Cardiac muscle cell (in vitro differentiated cells and primary cell): ENCODE measurements around the gene NSMCE1. TPM values are rescaled to one million over a fixed set of nuclear protein-coding genes. Genes with fewer than 3 reads are reported as not detected.

Source experiments
- DNase-seq, 2 donors: peaks; one replicate each; pipeline versions ENCODE4 v3.0.0 to v3.0.0-alpha.2; 2010 to 2017; ENCODE audit warnings: low read depth in 1 of 2, low spot score in 1 of 2
- H3K27ac ChIP-seq: fragments of 200-600 bp; sonication (generic); 2 replicates; pipeline ENCODE4 v1.5.1; 2016
- H3K27me3 ChIP-seq: fragments of 200-600 bp; sonication (generic); 2 replicates; pipeline ENCODE4 v1.6.0; 2016; ENCODE audit warnings: control low read depth
- H3K36me3 ChIP-seq: fragments of 200-600 bp; sonication (generic); 2 replicates; pipeline ENCODE4 v1.5.1; 2016; ENCODE audit warnings: control low read depth
- H3K4me1 ChIP-seq: fragments of 200-600 bp; sonication (generic); 2 replicates; pipeline ENCODE4 v1.8.1; 2017; ENCODE audit warnings: low read depth, mild to moderate bottlenecking, mixed run types
- H3K4me3 ChIP-seq: fragments of 200-600 bp; sonication (generic); 2 replicates; pipeline ENCODE4 v1.5.1; 2016; ENCODE audit warnings: mild to moderate bottlenecking
- H3K9me3 ChIP-seq: fragments of 200-600 bp; sonication (generic); 2 replicates; pipeline ENCODE4 v1.5.1; 2017; ENCODE audit warnings: low read depth, mild to moderate bottlenecking, control low read depth
- polyA plus RNA-seq: library from polyadenylated mRNA; unstranded; fragments of >200 nt; fragmentation: Nextera tagmentation; extraction: Ambion mirVana; gene quantifications from 2 replicates; pipeline ENCODE4 v1.2.1, GENCODE V29; 2016
- total RNA-seq: library from RNA; depleted of rRNA; stranded (reverse); fragments of >200 nt; gene quantifications from 2 replicates; pipeline ENCODE4 v1.2.3, GENCODE V29; 2016
- TF ChIP-seq, protein P1 (sequence below): IDR thresholded peaks from 2 replicates; pipeline ENCODE4 v1.5.1; 2012; ENCODE audit warnings: low read depth, mild to moderate bottlenecking, low read length

The NSMCE1 gene
- total and polyA plus RNA-seq, 2 experiments from 2014 or later: 23.4 to 28.2 TPM

DNA sequence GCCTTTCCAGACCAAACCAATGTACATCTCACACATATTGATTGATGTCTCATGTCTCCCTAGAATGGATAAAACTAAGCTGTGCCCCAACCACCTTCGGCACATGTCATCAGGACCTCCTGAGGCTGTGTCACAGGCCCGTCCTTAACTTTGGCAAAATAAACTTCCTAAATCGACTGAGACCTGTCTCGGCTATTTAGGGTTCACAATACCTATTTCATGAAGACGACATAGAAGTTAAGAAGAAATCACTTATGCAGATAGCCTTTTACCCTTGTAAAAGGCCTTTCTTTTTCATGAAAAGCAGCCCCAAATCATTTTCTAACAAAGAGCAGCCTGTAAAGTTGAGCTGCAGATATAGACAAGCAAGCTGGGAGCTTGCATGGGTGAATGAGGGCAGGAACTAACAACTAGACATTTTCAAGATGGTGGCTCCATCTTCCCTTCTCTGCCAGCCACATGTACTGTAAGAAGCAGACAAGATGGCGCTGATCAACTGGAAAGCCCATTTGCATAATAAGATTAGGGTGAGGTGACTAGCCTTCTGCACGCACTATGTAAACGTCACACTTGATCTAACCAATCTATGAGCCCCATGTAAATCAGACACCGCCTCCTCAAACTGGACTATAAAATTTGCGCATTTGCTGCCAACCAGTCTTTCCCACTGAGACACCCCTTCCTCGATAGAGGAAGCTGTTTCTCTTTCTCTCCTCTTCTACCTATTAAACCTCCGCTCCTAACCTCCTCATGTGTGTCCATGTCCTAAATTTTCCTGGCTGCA, 69.9 kb downstream of the NSMCE1 start:
- Histone ChIP-seq H3K27me3 (no peaks in the 10 kb centered on the region), H3K4me3 (no peak overlapping the region), H3K36me3 (no peaks in the 10 kb centered on the region), H3K9me3 (no peaks in the 10 kb centered on the region), H3K27ac (no peak overlapping the region), H3K4me1 (no peaks in the 10 kb centered on the region)
- DNase-seq: no peak
- TF ChIP-seq, protein P1, sequence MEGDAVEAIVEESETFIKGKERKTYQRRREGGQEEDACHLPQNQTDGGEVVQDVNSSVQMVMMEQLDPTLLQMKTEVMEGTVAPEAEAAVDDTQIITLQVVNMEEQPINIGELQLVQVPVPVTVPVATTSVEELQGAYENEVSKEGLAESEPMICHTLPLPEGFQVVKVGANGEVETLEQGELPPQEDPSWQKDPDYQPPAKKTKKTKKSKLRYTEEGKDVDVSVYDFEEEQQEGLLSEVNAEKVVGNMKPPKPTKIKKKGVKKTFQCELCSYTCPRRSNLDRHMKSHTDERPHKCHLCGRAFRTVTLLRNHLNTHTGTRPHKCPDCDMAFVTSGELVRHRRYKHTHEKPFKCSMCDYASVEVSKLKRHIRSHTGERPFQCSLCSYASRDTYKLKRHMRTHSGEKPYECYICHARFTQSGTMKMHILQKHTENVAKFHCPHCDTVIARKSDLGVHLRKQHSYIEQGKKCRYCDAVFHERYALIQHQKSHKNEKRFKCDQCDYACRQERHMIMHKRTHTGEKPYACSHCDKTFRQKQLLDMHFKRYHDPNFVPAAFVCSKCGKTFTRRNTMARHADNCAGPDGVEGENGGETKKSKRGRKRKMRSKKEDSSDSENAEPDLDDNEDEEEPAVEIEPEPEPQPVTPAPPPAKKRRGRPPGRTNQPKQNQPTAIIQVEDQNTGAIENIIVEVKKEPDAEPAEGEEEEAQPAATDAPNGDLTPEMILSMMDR: no peak

DNA sequence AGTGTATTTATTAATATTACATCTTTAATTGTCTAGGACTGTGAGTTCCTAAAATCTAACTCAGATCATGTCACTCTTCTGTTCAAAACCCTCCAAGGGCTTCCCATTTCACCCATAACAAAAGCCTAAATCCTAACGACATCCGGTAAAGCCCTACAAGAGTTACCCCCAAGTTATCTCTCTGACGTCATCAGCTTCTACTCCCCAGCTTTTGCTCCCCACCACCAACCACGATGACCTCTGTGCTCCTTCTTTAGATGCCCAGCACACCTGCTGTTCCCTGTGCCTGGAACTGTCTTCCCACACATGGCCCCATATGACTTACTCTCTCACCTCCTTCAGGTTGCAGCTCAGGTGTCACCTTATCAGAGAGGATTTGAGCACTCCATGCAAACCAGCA, 71.6 kb downstream of the NSMCE1 start:
- TF ChIP-seq, protein P1: no peak

DNA sequence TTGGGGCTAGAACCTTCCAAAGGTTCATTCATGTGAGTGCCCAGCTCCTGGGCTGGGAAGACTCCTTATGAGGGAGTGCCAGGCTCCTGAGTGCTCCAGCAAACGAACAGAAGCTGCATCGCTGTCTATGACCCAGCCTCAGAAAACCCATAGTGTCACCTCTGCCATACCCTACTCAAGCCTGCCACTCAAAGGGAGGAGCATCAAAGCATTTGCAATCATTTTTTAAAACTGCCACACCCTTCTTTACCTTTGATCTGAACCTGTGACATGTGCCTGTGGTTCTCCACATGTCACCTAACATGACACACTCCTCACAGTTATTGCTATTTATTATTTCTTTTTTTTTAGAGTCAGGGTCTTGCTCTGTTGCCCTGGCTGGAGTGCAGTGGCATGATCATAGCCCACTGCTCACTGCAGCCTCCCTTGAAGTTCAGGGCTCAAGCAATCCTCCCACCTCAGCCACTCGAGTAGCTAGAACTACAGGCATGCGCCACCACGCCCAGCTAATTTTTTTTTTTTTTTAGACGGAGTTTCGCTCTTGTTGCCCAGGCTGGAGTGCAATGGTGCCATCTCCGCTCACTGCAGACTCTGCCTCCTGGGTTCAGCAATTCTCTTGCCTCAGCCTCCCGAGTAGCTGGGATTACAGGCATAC, 72.5 kb downstream of the NSMCE1 start:
- TF ChIP-seq, protein P1: no peak
- Histone ChIP-seq H3K27ac (no peak overlapping the region), H3K4me3 (no peak overlapping the region), H3K9me3 (no peaks in the 10 kb centered on the region), H3K36me3 (no peaks in the 10 kb centered on the region), H3K27me3 (no peaks in the 10 kb centered on the region), H3K4me1 (no peaks in the 10 kb centered on the region)
- DNase-seq: no peak

More for the DNA sequence above, 71.6 kb downstream of the NSMCE1 start:
- H3K36me3 ChIP-seq: no peaks in the 10 kb centered on the region
- no peaks in the 10 kb centered on the region for H3K9me3 ChIP-seq
- no peak overlapping the region for H3K4me3 ChIP-seq
- DNase-seq: no peak
- H3K4me1 ChIP-seq: no peaks in the 10 kb centered on the region
- H3K27me3 ChIP-seq: no peaks in the 10 kb centered on the region
- H3K27ac ChIP-seq: no peak overlapping the region

DNA sequence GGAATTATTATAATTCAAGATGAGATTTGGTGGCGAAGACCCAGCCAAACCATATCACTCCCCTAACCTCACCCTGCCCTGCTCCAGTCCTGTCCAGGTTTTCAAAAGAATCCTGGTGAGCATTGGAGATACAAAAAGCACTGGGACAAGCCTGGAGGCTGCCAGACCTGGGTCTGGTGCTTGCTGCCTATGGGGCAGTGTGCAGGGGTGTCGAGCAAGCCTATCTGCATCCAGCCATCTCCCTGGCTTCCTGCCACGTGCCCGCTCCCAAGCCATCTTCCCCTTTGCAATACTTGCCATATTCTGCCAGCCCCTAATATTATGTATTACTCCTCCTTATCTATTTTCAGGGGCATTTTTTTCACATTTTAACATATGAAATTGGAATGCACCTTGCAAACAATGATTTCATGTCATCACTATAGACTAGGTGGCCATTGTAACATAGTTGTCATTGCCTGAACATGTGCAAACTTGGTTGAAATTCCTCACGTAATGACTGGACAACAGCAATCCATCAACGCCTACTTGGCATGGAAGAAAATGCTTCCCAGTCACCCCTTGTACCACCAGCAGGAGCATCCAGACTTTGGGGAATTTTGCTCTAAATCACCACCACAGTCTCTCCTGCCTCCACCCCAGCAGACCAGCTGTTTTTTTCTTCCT, 73.4 kb downstream of the NSMCE1 start:
- no peaks in the 10 kb centered on the region for H3K27me3 ChIP-seq
- no peaks in the 10 kb centered on the region for H3K36me3 ChIP-seq
- no peak overlapping the region for H3K4me3 ChIP-seq
- no peaks in the 10 kb centered on the region for H3K4me1 ChIP-seq
- no peak overlapping the region for H3K27ac ChIP-seq
- TF ChIP-seq, protein P1: no peak
- DNase-seq: no peak
- H3K9me3 ChIP-seq: no peaks in the 10 kb centered on the region

DNA sequence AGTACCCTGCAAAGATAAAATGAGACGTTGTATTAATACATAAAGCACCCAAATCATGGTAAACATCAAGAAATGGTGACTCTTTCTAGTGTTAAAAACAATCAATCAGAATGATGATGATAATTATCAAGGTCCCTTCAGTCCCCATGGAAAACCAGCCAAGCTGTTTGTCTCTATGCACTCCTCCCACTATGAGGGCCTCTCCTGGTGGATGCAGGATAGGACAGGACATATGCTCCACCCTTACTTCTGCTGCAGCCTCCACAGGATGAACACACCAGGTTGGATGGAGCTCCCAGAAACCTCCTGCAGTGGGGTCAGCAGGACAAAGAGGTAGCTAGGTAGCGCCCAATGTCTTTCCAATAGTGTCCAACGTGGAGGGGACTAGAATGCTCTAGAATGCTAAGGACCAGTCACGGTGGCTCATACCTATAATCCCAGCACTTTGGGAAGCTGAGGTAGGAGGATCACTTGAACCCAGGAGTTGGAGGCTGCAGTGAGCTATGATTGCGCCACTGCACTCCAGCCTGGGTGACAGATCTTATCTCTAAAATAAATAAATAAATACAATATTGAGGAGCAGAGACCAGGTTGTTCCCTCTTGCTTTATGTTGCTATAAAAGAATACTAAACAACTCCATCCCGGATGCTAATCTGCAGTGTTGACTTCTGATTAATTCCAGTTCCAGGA, 75.1 kb downstream of the NSMCE1 start:
- H3K9me3 ChIP-seq: no peaks in the 10 kb centered on the region
- DNase-seq: peak in 1 of 2 donors; percentile 4

More for the DNA sequence above, 75.1 kb downstream of the NSMCE1 start:
- no peak overlapping the region for H3K27ac ChIP-seq
- H3K4me3 ChIP-seq: no peak overlapping the region
- TF ChIP-seq, protein P1: peak; percentile 4
- H3K27me3 ChIP-seq: no peaks in the 10 kb centered on the region
- H3K4me1 ChIP-seq: no peaks in the 10 kb centered on the region
- H3K36me3 ChIP-seq: no peaks in the 10 kb centered on the region
